Activated CD8-positive, alpha-beta memory T cell treated with anti-CD3 and anti-CD28 coated beads, Interleukin-2, amount 50 U/mL, for 4 hours (primary cell): ENCODE data around the gene CAPG.
"Not testable (repeated sequence)": the region's sequence is repeated elsewhere in the genome, so short reads cannot be mapped to it uniquely, and the experiment has no call there.

ENCODE experiments used
- DNase-seq: peaks from one replicate; pipeline ENCODE4 v3.0.0-alpha.2; 2020

CAPG gene

DNA sequence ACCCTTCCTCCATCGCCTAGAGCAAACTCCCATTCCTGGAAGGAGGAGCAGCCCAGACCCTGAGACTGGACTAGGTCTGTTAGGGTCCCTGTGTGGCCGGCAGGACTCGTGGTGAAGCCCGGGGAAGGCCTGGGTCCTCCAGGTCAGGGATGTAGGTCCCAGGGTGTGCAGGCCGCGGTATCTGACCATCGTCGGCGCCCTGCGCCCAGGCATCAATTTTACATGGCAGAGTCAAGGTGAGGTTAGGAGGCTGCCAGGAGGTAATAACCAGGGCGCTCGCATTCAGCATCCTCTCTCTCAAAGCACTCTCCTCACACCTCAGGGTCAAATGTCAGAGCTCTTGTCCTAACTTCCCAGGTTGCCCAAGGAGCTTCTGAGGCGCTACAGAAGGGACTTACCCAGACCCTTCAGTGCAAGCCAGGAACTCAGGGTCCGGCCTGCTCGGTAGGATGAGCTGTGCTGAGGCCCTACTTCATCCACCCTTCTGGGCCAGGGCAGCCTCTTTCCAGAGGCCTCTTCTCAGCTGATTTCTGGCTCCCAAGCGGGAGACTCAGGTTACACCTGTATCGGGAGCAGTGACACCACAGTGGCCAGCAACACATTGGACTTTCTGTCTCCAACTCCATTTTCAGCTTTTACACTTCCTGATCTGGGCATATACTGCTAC, 9.0 kb upstream of the CAPG start:
- no peak for DNase-seq

DNA sequence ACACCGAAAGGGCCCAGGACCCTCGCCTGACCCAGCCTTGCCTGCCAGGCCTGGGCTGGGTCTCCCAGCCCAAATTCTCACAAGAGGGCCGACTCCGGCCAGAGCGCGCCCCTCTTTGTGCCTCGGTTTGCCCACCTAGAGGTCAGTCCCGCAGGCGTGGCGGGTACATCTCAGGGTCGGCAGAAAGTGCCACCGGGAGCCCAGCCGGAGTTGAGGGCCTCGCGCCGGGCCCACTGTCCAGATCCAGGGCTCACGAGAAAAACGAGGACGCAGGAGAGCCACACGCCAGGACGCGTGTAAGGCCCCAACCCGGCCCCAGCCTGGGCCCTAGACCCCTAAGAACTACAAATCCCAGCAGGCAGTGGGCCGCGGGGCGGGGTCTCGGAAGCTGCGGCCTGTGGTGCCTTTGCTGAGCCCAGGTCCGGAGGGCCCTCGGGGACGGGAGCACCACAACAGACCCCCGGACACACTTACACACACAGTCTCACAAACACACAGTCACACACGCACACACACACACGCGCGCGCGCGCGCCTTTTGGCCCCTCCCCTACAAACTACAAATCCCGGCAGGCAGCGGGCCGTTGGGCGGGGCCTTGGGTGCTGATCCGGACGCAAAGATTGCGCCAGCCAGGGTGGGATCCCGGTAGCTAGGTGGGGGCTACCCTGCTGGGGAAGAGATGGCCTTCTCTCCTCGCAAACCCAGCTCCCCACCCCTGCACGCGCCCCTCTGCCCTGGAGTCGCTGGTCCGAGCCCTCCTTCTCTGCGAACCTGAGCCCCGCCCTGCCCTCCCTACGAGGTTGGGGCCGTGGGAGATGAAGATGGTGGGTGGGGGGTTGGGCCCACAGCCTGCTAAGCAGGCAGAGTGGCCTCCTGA, 8.2 kb upstream of the CAPG start, which contains the start of gene SH2D6:
SH2D6 (plus strand) TSS at position 583 of the 877 bp plus-strand sequence. CDS start 10,752 bp downstream, outside the sequence.
- peak; percentile 85 for DNase-seq

DNA sequence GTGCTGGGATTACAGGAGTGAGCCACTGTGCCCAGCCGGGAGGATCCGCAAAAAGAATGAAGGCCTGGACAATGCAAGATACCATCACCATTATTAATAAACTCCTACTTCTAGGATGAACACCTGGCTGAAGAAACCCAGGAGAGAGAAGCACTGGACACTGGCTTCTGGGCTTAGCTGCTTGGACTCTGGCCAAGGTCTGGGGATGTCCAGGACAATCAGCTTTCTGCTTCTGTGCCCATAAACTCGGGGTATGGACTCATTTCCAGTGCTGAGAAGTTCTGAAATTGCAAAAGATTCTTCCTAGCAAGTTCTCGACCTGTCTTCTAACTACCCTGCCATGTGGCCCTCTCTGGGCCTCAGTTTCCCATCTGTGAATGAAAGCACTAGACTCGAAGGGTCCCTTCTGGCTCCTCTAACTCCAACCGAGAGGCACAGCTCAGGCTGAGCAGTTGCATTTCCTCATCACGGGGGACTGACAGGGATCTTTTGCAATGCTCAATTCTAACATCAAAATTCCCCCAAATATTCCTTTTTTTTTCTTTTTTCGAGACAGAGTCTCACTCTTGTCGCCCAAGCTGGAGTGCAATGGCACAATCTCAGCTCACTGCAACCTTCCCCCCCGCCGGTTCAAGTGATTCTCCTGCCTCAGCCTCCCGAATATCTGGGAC, 5.9 kb upstream of the CAPG start:
- DNase-seq = no peak

DNA sequence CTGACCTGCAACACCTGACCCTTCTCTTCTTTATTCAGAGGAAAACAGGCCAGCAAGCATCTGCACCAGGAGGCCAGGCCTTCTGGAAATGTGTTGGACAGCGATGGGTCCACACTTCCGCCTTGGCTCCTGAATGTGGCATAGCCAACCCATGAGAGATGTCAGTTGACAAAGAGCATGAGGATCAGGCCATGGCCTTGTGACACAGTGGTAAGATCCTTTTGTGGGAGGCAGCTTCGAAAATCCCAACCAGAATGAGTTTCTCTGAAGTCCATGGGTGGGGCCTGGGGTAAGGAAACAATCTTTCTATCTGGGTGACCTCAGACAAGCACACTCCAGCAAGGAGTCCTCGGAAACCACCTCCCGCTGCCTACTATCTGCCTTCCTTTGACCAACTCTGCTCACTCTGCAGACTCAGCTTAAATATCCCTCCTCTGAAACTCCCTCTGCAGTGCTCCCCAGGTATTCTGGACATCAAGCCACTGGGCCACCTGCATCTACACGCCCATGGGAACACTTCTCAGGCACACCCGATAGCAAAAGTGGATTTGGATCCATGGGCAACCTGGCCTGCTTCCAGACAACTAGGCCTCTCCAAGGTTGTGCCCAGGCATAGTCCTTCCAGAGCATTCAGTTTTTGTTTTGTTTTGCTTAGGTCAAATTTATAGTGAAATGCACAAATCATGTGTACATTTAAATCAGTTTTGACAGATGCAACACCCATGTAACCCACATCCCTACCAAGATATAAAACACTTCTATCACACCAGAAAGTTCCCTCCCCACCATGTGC, 4.8 kb upstream of the CAPG start:
- DNase-seq = no peak

DNA sequence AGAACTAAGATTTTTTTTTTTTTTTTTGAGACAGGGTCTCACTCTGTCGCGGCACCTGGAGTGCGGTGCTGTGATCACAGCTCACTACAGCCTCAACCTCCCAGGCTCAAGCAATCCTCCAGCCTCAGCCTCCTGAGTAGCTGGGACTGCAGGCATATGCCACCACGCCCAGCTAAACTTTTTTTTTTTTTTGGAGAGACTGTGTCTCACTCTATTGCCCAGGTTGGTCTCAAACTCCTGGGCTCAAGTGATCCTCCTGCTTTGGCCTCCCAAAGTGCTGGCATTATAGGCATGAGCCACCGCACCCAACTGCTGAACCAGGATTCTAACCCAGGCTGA, 4.2 kb upstream of the CAPG start:
- not testable (repeated sequence) for DNase-seq

DNA sequence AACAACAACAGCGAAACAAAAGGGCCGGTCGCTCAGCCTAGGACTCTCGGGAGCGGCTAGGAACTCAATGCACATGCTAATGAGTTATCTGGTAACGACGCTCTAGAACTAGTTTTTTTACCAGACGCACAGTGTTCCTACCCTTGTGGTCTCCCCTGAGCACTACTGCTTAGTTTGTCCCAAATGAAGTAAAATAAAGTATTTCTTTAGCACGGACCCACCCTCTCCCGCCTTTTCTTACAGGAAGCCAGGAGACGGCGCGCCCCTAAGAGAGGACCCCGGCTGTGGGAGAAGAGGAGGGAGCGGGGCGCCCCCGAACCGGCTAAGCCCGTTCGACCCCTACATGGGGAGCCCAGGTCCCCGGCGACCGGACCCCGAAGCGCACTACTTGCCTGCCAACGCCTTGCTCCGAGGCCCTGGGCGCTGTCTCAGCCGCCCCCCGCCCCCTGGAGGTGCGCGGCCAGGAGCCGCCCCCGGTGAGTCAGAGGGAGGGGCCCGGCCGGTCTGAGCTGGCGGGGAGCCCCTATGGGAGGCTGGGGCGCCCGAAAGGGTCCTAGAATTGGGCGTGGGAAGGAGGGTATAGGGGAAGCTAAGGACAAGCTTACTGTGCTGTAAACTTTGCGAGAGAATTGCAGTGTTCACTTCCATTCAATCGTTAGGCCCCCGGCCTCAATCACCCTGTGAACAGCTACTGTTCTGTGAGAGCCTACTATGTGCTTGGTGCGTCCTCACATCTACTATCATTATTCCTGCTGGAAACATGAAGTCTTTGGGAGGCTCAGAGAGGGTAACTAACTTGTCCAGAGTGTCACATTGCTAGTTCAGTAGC, 3.6 kb upstream of the CAPG start:
- DNase-seq = peak; percentile 71

DNA sequence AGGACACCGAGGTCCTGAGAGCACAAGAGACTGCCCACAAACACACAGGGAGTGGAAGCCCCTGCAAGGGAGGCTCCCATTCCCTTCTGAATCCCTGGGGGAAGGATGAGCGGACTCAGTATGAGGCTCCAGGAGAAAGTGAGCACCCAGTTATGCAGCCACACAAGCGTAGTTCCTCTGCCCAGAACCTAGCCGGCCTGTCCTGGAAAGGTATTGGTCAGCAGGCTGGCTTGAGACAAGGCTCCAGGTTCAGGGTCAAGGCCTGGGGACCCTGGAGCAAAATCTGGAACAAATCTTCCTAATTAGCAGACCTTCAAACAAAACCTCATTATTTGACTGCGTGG, 1.2 kb upstream of the CAPG start:
- no peak for DNase-seq

DNA sequence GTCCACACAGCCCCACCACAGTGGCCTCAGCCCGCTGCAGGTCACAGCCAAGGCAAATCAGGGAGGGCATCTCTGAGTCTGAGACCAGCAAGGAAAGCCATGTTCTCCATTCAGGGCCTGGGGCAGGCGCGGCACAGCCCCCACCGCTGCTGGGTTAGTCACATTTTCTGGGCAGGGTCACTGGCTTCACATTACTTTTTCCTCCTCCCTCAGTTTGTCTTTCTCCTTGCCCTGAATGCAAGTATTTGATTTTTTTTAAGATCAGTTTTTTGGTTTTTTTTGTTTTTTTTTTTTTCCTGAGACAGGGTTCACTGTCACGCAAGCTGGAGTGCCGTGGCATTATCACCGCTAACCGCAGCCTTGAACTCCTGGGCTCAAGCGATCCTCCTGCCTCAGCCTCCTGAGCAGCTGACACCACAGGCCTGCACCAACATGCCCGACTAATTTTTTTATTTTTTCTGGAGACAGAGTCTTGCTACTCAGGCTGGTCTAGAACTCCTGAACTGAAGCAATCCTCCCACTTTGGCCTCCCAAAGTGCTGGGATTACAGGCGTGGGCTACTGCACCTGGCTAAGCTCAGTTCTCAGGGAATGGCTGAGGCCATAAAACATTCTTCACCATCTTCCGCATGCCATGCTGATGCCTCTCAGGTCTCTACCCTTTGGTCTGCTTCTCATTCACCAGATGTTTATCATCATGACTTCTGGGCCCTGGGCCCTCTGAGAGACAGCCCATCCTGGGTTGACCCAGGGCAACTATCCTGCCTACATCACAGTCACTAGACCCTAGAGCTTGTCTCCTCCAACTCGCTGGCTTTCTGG, 628 bp upstream of the CAPG start:
- DNase-seq = no peak

DNA sequence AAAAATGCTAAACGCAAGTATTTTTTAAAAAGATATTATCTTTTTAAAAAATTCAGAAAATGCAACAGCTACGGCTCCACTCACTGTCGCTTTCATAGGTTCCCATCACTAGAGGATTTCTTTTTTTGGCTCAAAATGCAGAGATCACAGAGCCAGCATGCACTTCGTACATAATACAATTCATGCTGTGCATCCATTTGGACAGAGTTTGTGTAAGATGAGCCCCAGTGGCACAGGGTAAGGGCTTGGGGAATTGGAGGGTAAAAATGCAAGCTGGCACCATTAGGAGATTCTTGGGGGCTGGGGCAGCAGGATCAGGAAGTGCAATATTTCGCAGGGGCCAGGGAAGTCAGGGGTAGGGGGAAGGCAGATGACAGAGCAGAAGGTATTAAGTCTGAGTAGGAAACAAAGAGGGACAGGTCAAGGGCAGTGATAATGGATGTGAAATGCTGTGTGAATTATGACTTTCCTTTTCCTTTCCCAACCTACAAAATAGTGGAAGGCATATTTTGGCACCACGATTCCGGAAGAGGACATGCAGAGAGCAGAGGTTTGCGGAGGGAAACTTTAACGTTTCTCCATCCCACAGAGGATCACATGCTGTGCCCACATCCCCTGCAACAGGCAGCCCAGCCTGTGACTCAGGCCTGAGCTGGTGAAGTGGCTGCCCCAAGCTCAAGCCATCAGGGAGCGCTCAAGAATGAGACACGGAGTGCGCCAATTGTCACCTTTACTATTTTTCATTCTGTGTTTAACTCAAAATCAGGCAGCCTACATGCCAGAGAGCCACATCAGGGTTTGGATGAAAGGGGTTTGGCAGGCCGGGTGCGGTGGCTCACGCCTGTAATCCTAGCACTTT, 4.7 kb downstream of the CAPG start:
- DNase-seq = peak; percentile 72

DNA sequence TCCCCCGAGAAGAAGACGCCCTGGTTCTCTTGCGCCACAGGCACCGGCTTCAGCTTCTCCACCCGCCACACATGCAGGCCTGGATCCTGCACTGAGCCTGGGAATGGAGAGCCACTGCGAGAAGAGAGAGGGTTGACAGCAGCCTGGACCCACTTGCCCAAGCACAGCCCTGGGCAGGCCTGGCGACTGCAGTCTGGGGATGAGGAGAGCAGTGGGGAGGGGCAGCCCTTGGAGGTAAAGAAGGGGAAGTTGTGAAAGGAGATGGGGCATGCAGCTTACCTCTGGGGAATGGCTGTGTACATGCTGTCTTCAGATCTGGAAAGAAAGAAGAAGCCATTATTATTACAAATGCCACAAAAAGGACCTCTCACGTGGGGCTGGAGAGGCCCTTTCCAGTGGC, 8.3 kb downstream of the CAPG start:
- DNase-seq = no peak

DNA sequence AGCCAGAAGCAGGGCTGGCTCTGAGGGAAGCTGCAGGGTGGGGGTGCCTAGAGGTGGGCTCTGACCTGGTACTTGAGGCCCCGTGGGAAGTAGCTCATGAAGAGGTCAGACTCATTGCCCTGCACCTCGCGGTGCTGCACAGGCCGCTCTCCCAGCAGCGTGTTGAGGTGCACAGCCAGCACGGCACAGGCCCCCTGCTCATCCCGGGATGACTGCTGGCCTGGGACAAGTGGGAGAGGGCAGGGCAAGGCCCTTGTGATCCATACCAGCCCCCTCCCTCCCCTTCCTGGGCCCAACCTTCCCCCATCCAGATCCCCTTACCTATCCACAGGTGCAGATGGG, 8.7 kb downstream of the CAPG start:
- DNase-seq = no peak

DNA sequence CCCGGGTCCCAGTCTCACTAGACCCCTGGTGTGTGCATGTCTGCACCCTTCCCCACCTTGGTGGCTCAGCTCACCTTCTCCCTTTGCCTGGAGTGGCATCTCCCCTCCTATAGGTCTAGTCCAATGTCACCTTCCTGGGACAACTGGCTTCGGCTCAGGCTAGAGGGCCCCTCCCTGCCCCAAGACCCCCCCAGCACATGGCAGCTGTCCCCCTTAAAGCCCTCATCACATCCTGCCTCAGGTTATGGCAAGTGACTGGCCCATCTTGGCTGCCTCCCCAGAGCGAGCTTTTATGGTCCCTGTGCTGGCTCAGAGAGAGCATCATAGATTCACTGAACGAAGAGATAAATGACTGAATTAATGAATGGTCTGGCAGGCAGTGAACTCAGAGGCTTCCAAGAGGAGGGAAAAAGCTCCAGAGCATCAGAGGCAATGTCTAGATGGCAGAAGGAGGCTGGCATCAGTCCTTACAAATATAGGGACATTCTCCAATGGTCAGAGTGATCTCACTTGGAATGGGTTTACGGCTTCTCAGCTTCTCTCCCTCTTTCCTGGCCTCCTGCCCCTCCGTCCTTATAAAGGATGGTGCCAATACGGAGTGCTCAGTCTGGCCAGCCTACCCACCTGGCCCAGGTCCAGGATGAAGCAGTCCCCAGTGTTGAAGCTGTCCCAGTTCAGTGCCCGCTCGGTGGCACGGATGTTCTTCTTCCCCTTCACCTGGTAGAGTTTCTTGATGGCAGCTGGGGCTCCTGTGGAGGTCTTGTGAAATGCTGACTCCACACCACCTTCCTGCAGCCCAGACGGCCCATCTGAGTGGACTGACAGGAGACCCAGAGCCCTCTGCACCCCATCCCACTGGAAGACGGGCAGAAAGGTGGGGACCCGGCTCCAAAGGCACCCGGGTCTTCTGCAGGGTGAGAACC, 9.4 kb downstream of the CAPG start:
- no peak for DNase-seq

DNA sequence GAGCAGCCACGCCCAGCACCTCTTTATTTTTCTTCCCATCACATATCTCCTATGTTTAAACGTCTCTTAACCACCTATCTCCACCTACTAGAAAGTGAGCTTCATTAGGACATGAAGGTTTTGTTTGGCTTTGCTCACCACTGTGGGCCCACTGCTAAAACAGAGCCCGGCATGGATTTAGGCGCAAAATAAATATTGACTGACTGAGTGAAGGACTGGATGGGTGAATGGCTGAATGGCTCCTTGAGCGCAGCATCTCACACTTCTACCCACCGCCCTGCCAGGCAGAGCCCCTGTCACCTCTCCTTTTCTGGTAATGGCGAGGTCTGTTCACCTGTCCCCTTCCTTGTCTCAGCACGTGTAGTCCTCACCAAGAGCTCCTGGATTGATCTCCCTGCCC, 10.1 kb downstream of the CAPG start:
- DNase-seq = no peak

DNA sequence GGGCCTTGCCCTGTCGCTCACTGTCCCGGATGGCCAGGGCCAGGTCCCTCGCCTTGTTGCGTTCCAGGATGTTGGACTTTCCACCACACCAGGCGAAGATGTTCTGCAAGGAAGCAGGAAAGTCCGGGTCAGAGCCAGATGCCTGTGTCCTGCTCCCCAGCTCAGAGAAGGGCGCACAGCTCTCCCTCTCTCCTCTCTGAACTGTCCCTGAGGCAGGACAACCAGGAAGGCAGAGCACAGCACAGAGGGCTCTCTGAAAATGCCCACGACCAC, 11.0 kb downstream of the CAPG start:
- no peak for DNase-seq

DNA sequence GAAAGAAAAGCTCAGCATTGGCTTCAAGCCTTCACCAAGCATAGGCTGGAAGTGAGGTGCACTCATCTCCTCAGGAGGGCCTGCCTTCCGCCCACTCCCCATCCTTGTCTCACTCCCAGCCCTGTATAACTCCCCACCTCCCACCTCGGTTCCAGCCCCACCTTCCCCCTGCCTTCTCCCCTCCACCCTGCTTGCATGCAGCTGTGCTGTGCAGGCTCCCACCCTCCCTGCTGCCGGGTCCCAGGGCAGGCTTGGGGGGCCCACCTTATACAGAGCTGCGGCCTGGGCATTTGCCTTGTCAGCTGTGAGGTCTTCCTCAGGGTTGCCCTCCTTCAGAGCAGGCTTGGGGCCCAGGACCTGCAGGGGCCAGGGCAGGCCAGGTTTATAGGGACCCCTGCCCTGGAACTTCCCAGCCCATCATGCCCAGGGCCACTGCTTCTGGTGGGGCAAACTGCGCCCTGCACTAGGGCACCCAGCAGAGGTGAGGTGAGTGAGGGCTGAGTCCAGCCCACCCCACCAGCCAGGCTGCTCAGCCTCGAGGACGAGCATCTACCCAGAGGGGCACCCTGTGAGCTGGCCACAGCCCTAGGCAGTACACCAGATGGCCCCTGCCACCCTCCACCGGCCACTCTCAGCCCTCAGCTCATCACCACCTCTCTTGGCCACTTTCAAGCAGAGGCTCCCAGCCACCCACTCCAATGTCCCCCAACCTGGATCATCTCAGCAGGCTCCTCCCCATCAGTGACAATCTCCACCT, 11.6 kb downstream of the CAPG start:
- no peak for DNase-seq

DNA sequence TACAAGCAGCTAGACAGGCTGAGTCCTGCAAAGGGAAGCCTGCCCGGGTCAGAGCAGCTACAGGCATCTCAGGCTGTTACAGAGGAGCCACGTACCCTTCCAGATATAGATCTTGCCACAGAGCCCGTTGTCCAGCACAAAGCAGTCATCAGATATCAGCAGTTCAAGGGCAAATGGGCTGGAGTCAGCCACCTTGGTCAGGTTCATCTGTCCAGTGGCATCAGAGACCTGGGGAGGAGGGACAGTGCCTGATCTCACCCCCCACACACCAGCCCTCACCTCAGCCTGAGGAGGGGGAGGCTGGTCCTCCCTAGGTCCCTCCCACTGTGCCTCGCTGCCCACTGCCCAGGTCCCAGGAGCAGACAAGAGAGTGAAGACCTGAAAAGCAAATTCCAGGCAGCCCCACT, 12.2 kb downstream of the CAPG start:
- DNase-seq = no peak

DNA sequence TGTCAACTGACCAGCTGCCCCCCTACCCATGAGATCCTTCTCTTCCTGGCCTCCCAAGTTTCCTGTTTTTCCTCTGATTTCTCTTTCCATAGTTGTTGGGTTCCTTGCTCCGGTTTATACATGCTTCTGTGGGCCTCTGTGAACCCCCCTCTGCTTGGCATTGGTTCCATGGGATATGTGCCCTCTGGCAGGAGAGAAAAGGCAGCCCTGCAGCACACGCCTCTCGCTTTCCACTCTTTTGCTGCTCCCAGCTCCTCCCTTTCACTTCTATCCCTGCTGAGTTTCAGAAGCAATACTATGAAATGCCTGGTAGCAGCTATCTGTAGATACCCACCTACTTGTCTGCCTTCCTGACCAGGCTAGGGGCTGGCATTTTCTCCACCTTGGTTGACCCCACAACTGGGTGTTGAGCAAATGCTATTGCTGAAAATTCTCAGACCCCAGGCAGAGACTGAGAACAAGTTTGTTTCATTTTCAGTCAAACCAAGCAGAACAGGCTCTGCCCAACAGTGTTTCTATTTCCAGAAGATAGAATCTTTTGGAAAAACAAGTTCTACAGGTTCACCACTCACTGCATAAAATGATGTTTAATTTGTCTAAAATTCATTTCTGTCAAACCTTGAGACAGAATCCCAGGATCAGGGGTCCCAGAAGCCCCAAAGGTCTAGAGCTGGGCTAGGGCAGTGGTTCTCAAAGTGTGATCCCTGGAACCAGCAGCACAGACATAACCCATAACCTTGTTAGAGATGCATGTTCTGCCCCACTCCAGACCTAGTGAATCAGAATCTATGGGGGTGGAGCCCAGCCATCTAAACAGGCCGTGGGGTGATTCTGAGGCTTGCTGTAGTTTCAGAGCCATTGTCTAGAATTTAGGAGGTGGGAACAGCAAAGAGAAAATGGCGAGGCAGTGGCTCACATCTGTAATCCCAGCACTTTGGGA, 13.4 kb downstream of the CAPG start:
- no peak for DNase-seq
